ENCODE measurements around the gene BAAT. TPM values are rescaled to one million over a fixed set of nuclear protein-coding genes. Genes with fewer than 3 reads are reported as not detected.

The BAAT gene
- total and polyA plus RNA-seq, 2 of the 4 experiments (the other 2 are of a cell fraction) = not detected

- no peak for DNase-seq
- Histone ChIP-seq H2BK120ac (ENCODE audit: low read depth, low read length) (no peak overlapping the region), H3K9me3 (ENCODE audit: control insufficient read depth, insufficient read depth, low read length) (no peaks in the 10 kb centered on the region), H3K36me3 (ENCODE audit: control insufficient read depth, insufficient read depth, low read length) (no peaks in the 10 kb centered on the region), H3K56ac (ENCODE audit: extremely low read depth, insufficient read depth, low read length) (no peak overlapping the region), H4K5ac (ENCODE audit: low read depth, low read length) (no peak overlapping the region), H2AK9ac (replicated peaks; ENCODE audit: low read depth, low read length, poor library complexity) (no peak overlapping the region), H3K9me1 (ENCODE audit: insufficient read depth, low read length) (no peaks in the 10 kb centered on the region), H3K27me3 (ENCODE audit: control insufficient read depth, insufficient read depth, low read length) (no peaks in the 10 kb centered on the region), H2BK15ac (ENCODE audit: low read depth, low read length) (no peak overlapping the region), H2BK20ac (ENCODE audit: low read depth, low read length) (no peak overlapping the region), H2AFZ (replicated peaks; ENCODE audit: low read length, poor library complexity) (no peak overlapping the region), H3K4me2 (ENCODE audit: low read depth, low read length) (no peak overlapping the region), H3K9ac (ENCODE audit: low read depth, low read length) (no peak overlapping the region), H4K20me1 (ENCODE audit: insufficient read depth, low read length) (no peaks in the 10 kb centered on the region), H3K27ac (ENCODE audit: insufficient read depth, low read length) (no peak overlapping the region), H3K14ac (replicated peaks; ENCODE audit: low read depth, low read length) (no peak overlapping the region), H3K4ac (ENCODE audit: low read depth, low read length) (no peak overlapping the region), H3K23ac (ENCODE audit: low read depth, low read length) (no peak overlapping the region), H3K4me3 (ENCODE audit: insufficient read depth, low read depth, low read length) (no peak overlapping the region), H4K91ac (ENCODE audit: insufficient read depth, low read depth, low read length) (no peak overlapping the region), H3K18ac (ENCODE audit: low read depth, low read length) (no peak overlapping the region), H2BK5ac (ENCODE audit: low read depth, low read length, poor library complexity, severe bottlenecking) (no peak overlapping the region), H4K8ac (ENCODE audit: low read depth in 2 of 2, low read length in 2 of 2) (no peak overlapping the region), H3K4me1 (ENCODE audit: control insufficient read depth, insufficient read depth, low read length) (no peaks in the 10 kb centered on the region), H3K79me1 (ENCODE audit: low read depth in 1 of 2, low read length in 2 of 2) (no peaks in the 10 kb centered on the region), H2AK5ac (ENCODE audit: low read depth, low read length) (no peak overlapping the region)
- POLR2A ChIA-PET (ENCODE audit: unreplicated experiment) = no interaction called here
- intact Hi-C loops (cut with micrococcal nuclease) = no loop called here
- ATAC-seq (ENCODE audit: low read depth) = no peak
- in situ Hi-C loops (cut with MboI; ENCODE audit: low sequenced_read_pairs) = no loop called here
- dilution Hi-C loops (cut with HindIII; ENCODE audit: low sequenced_read_pairs, unreplicated experiment) = no loop called here
- no peak for TF ChIP-seq SMC3 (IDR thresholded peaks at IDR 0.05; ENCODE audit: low read depth, low read length)
- TF ChIP-seq ELK1 (IDR thresholded peaks at IDR 0.05; ENCODE audit: borderline replicate concordance, low read depth, low read length) = no peak
- no peak for TF ChIP-seq CTCF (conservative IDR thresholded peaks at IDR 0.05; ENCODE audit: low read depth, low read length)
- no peak for TF ChIP-seq RFX5 (IDR thresholded peaks at IDR 0.05; ENCODE audit: low read depth, low read length)
- TF ChIP-seq RAD21 (IDR thresholded peaks at IDR 0.05; ENCODE audit: low read length) = no peak
- no peak for TF ChIP-seq BHLHE40 (IDR thresholded peaks at IDR 0.05; ENCODE audit: low read depth, low read length)
- no peak for TF ChIP-seq FOS (IDR thresholded peaks at IDR 0.05; ENCODE audit: low read depth, low read length)
- no peak for TF ChIP-seq CHD1 (IDR thresholded peaks at IDR 0.05; ENCODE audit: low read depth, low read length)
- TF ChIP-seq CEBPB (IDR thresholded peaks at IDR 0.05; ENCODE audit: low read depth, low read length) = no peak
- no CpG with 5 or more reads among the region's 2 CpGs for WGBS, 2 experiments (ENCODE audit: extremely low coverage in 2 of 2, insufficient read length in 1 of 2)
- BruUV-seq (replicated peaks) = no TSS peak
- CTCF ChIA-PET = interaction anchor here (1.8 kb wide), 1 partner anchor 19 kb away, joined by 4 read pairs; no protein-coding TSS in a partner anchor
Observed at GRCh38 chr9:101369884-101370531, 14.8 kb downstream of the BAAT start.

All from IMR-90 (cell line).